Measurements from ENCODE around the gene PPA2. TPM values are rescaled to one million over a fixed set of nuclear protein-coding genes. Genes with fewer than 3 reads are reported as not detected.

PPA2 gene
- 74.6 and 76.8 TPM in 2 replicates for total RNA-seq
- 81.6 and 82.6 TPM in 2 replicates for polyA plus RNA-seq
- 72.1 and 77.5 TPM in 2 replicates for polyA plus RNA-seq (2012)
- polyA minus RNA-seq (ENCODE audit: low replicate concordance): 3.7 and 4.1 TPM in 2 replicates

DNA sequence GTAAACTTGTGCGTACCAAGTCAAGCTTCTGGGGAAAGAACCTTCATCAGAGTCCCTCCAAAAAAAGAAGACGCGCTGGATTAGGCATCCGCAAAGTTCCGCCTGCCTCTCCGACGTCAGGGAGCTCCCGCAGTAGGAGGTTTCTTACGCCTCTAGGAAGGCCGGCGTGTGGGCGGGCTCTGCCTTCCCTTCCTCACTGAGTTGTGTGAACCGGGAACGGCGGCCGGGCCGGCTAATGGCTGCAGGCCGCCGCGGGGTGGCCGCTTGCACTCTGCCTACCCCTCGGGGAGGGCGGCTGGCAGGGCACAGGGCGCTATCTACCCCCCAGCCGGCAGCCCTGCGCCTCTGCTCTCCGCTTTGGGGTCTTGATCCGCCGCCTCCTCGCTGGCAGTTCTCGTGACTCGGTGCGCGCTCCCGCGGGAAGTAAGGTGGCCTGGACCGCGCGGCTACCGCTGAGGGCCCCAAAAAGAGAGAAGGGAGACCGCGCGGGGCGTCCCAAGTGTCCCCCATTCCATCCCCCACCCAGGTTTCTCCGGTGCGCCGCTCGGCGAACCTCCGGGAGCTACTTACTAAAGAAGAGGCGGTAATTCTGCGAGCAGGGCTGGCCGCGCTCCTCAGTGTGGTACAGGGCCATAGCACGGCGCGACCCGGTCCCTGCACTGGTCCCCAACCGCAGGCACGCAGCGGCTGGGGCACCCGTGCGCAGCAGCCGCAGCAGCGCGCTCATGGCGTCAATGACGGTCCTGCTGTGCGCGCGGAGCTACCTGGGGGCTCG, at the start of gene PPA2:
TSS of gene PPA2 (minus strand) at position 739 of the 775 bp plus-strand sequence. CDS start at position 727, 12 bp downstream.
- Histone ChIP-seq H3K4me2 (ENCODE audit: extremely low read depth, insufficient read depth, low read length) (peak within 1 kb of the TSS; percentile 87), H3K79me2 (ENCODE audit: control insufficient read depth, insufficient read depth, low read length) (peaks cover 38% of the 10 kb centered on the region), H4K20me1 (ENCODE audit: control insufficient read depth, extremely low read depth, insufficient read depth, low read length) (no peaks in the 10 kb centered on the region), H3K9me3 (ENCODE audit: control insufficient read depth, insufficient read depth, low read depth, low read length) (no peaks in the 10 kb centered on the region), H2AFZ (ENCODE audit: low read length) (peak within 1 kb of the TSS; percentile 91), H3K4me3 (replicated peaks in 1 of 4; ENCODE audit: control extremely low read depth in 1 of 4, insufficient read depth in 1 of 4, low read depth in 3 of 4, low read length in 4 of 4) (peak within 1 kb of the TSS; percentile 71 to 93 (median 85)), H3K36me3 (ENCODE audit: control insufficient read depth, insufficient read depth, low read length) (no peaks in the 10 kb centered on the region), H3K9ac (ENCODE audit: insufficient read depth, low read length) (peak within 1 kb of the TSS; percentile 96), H3K27ac (ENCODE audit: insufficient read depth, low read length) (peak within 1 kb of the TSS; percentile 95), H3K4me1 (ENCODE audit: control insufficient read depth, extremely low read depth, insufficient read depth, low read length) (peaks cover 8% of the 10 kb centered on the region), H3K27me3 (ENCODE audit: control insufficient read depth, insufficient read depth, low read length) (no peaks in the 10 kb centered on the region)
- DNase-seq (ENCODE audit: low read depth in 2 of 2): peak; percentile 90 to 93
- TF ChIP-seq EZH2 (IDR thresholded peaks at IDR 0.05; ENCODE audit: low read length, missing control alignments): no peak
- TF ChIP-seq, protein P1, sequence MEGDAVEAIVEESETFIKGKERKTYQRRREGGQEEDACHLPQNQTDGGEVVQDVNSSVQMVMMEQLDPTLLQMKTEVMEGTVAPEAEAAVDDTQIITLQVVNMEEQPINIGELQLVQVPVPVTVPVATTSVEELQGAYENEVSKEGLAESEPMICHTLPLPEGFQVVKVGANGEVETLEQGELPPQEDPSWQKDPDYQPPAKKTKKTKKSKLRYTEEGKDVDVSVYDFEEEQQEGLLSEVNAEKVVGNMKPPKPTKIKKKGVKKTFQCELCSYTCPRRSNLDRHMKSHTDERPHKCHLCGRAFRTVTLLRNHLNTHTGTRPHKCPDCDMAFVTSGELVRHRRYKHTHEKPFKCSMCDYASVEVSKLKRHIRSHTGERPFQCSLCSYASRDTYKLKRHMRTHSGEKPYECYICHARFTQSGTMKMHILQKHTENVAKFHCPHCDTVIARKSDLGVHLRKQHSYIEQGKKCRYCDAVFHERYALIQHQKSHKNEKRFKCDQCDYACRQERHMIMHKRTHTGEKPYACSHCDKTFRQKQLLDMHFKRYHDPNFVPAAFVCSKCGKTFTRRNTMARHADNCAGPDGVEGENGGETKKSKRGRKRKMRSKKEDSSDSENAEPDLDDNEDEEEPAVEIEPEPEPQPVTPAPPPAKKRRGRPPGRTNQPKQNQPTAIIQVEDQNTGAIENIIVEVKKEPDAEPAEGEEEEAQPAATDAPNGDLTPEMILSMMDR (conservative IDR thresholded peaks at IDR 0.05 in 1 of 2, IDR thresholded peaks at IDR 0.05 in 1 of 2; ENCODE audit: low read depth in 1 of 2, low read length in 2 of 2): no peak

DNA sequence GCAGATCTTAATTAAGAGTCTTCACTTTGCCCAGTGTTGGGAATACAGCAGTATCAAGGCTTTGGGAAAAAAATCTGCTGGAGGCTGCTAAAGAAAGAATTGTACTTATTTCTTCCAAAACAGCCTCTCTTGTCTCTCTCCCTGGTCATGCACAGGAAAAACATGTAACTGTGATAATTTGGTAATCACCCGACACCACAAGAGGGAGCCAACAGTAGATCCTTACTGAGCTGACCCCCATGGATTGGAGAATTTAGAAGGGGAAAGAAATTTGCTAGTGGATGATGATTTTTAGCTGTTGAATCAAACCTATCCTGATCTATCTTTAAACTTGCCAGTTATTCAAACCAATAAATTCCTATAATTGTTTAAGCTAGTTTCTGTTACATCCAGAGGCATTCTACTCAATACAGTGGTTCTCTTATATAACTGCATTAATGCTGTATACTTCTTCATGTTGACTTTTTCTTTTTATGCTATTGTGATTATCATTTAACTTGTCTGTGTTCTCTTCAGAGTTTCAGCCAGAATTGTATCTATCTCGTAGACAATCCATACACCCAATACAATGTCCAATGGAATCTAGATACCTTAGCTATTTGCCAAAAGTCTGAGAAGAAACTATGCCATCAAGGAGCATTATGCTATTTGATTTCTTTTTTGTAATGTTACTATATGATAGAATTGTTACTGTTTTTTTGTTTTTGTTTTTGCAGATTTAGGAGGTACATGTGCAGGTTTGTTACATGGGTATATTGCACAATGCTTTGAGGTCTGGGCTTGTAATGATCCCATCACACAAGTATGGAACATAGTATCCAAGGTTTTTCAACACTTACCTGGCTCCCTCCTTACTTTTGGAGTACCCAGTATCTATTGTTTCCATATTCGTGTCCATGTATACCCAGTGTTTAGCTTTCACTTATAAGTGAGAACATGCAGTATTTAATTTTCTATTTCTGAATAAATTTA, 47.2 kb upstream of the PPA2 start:
- no peak overlapping the region for H3K4me2 ChIP-seq (ENCODE audit: extremely low read depth, insufficient read depth, low read length)
- no peak overlapping the region for H3K4me3 ChIP-seq (replicated peaks in 1 of 4; ENCODE audit: control extremely low read depth in 1 of 4, insufficient read depth in 1 of 4, low read depth in 3 of 4, low read length in 4 of 4)
- no peak overlapping the region for H2AFZ ChIP-seq (ENCODE audit: low read length)
- H3K36me3 ChIP-seq (ENCODE audit: control insufficient read depth, insufficient read depth, low read length): no peaks in the 10 kb centered on the region
- H4K20me1 ChIP-seq (ENCODE audit: control insufficient read depth, extremely low read depth, insufficient read depth, low read length): no peaks in the 10 kb centered on the region
- no peaks in the 10 kb centered on the region for H3K79me2 ChIP-seq (ENCODE audit: control insufficient read depth, insufficient read depth, low read length)
- H3K9ac ChIP-seq (ENCODE audit: insufficient read depth, low read length): no peak overlapping the region
- H3K27me3 ChIP-seq (ENCODE audit: control insufficient read depth, insufficient read depth, low read length): no peaks in the 10 kb centered on the region
- TF ChIP-seq, protein P1 (conservative IDR thresholded peaks at IDR 0.05 in 1 of 2, IDR thresholded peaks at IDR 0.05 in 1 of 2; ENCODE audit: low read depth in 1 of 2, low read length in 2 of 2): peak; percentile 65 to 81
- TF ChIP-seq EZH2 (IDR thresholded peaks at IDR 0.05; ENCODE audit: low read length, missing control alignments): no peak
- no peak overlapping the region for H3K27ac ChIP-seq (ENCODE audit: insufficient read depth, low read length)
- no peaks in the 10 kb centered on the region for H3K9me3 ChIP-seq (ENCODE audit: control insufficient read depth, insufficient read depth, low read depth, low read length)
- peak; percentile 42 to 67 for DNase-seq (ENCODE audit: low read depth in 2 of 2)
- no peaks in the 10 kb centered on the region for H3K4me1 ChIP-seq (ENCODE audit: control insufficient read depth, extremely low read depth, insufficient read depth, low read length)

DNA sequence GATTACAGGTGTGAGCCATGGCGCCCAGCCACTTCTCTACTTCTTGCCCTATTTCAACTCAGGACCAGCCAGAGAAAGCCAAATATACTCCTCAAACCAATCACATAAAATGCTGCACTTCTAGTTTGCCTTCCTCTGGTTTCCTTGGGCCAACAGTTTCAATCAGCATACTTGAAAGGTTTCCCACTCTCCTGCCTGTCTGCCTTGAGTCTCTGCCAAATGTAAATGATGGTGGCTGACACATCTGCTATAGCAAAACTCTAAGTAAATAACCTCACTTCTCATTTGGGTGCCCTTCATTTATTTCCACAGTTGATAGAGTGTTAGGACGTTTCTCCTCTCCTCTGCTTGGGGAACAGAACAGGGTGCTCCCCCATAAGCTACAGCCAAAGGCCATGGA, 36.4 kb upstream of the PPA2 start:
- Histone ChIP-seq H3K4me1 (ENCODE audit: control insufficient read depth, extremely low read depth, insufficient read depth, low read length) (no peaks in the 10 kb centered on the region), H3K9ac (ENCODE audit: insufficient read depth, low read length) (no peak overlapping the region), H4K20me1 (ENCODE audit: control insufficient read depth, extremely low read depth, insufficient read depth, low read length) (no peaks in the 10 kb centered on the region), H3K27ac (ENCODE audit: insufficient read depth, low read length) (no peak overlapping the region), H2AFZ (ENCODE audit: low read length) (no peak overlapping the region), H3K4me2 (ENCODE audit: extremely low read depth, insufficient read depth, low read length) (no peak overlapping the region), H3K9me3 (ENCODE audit: control insufficient read depth, insufficient read depth, low read depth, low read length) (no peaks in the 10 kb centered on the region), H3K79me2 (ENCODE audit: control insufficient read depth, insufficient read depth, low read length) (no peaks in the 10 kb centered on the region), H3K36me3 (ENCODE audit: control insufficient read depth, insufficient read depth, low read length) (no peaks in the 10 kb centered on the region), H3K27me3 (ENCODE audit: control insufficient read depth, insufficient read depth, low read length) (no peaks in the 10 kb centered on the region), H3K4me3 (replicated peaks in 1 of 4; ENCODE audit: control extremely low read depth in 1 of 4, insufficient read depth in 1 of 4, low read depth in 3 of 4, low read length in 4 of 4) (no peak overlapping the region)
- no peak for DNase-seq (ENCODE audit: low read depth in 2 of 2)
- TF ChIP-seq EZH2 (IDR thresholded peaks at IDR 0.05; ENCODE audit: low read length, missing control alignments): no peak
- TF ChIP-seq, protein P1 (conservative IDR thresholded peaks at IDR 0.05 in 1 of 2, IDR thresholded peaks at IDR 0.05 in 1 of 2; ENCODE audit: low read depth in 1 of 2, low read length in 2 of 2): no peak

Data from fibroblast of lung (primary cell).